Head of caudate nucleus (tissue), 42 donors: ENCODE results near the gene EBLN1.
"Not testable (repeated sequence)": the region's sequence is repeated elsewhere in the genome, so short reads cannot be mapped to it uniquely, and the experiment has no call there.

Experiments used
- DNase-seq, 42 donors: peaks; one replicate each; pipeline versions ENCODE4 v3.0.0 to v3.0.0-alpha.2; 2020 to 2021; ENCODE audit warnings: mixed read lengths in 7 of 42
- intact Hi-C: fragments of 100-400 bp; cut with DNase I; formaldehyde crosslinking; loops from one replicate; pipeline ENCODE4 v1.15.0; 2022

The EBLN1 gene

GRCh38 chr10:22230158-22230833 lies 12.5 kb upstream of the EBLN1 start:
- DNase-seq = peak in 21 of 42 donors; percentile 7 to 55 (median 30)

GRCh38 chr10:22229802-22230157 lies 12.0 kb upstream of the EBLN1 start:
- DNase-seq = peak in 4 of 42 donors; percentile 8 to 48 (median 27)
- intact Hi-C loops = loop anchor here (1.0 to 2.0 kb wide), 3 partner anchors 23 to 227 kb away; partner anchors contain the start of genes COMMD3 and DNAJC1

More at GRCh38 chr10:22230158-22230833, 12.5 kb upstream of the EBLN1 start:
- intact Hi-C loops = no loop called here

- intact Hi-C loops = loop anchor here (1.0 to 2.0 kb wide), 3 partner anchors 24 to 226 kb away; partner anchors contain the start of genes COMMD3 and DNAJC1
Observed at GRCh38 chr10:22228943-22229801, 11.4 kb upstream of the EBLN1 start.

GRCh38 chr10:22228167-22228938 lies 10.5 kb upstream of the EBLN1 start:
- intact Hi-C loops = loop anchor here (2.0 kb wide), 2 partner anchors 24 to 226 kb away; partner anchors contain the start of gene DNAJC1
- DNase-seq = no peak

More at GRCh38 chr10:22228943-22229801, 11.4 kb upstream of the EBLN1 start:
- peak; percentile 71 to 95 (median 88) for DNase-seq

GRCh38 chr10:22226599-22226998 lies 8.8 kb upstream of the EBLN1 start:
- intact Hi-C loops = no loop called here
- no peak for DNase-seq

- DNase-seq = no peak
- intact Hi-C loops = no loop called here
Observed at GRCh38 chr10:22222236-22223190, 4.7 kb upstream of the EBLN1 start.

GRCh38 chr10:22219308-22219707 lies 1.5 kb upstream of the EBLN1 start:
- intact Hi-C loops = no loop called here
- DNase-seq = no peak

- intact Hi-C loops = no loop called here
- DNase-seq = peak in 6 of 42 donors; percentile 8 to 50 (median 14)
Observed at GRCh38 chr10:22218448-22218847, 633 bp upstream of the EBLN1 start.

GRCh38 chr10:22217084-22217483 lies 731 bp downstream of the EBLN1 start:
- DNase-seq, intact Hi-C loops: not testable (repeated sequence)

GRCh38 chr10:22210267-22210666 lies 7.5 kb downstream of the EBLN1 start:
- no peak for DNase-seq
- intact Hi-C loops = no loop called here

- intact Hi-C loops = no loop called here
- no peak for DNase-seq
Observed at GRCh38 chr10:22193945-22194344, 23.9 kb downstream of the EBLN1 start.

GRCh38 chr10:22185586-22185985 lies 32.2 kb downstream of the EBLN1 start:
- intact Hi-C loops = no loop called here
- DNase-seq = no peak

- DNase-seq = no peak
- intact Hi-C loops = no loop called here
Observed at GRCh38 chr10:22183771-22184461, 33.9 kb downstream of the EBLN1 start.

- DNase-seq = no peak
- intact Hi-C loops = no loop called here
Observed at GRCh38 chr10:22180724-22181123, 37.1 kb downstream of the EBLN1 start.

- no peak for DNase-seq
- intact Hi-C loops = no loop called here
Observed at GRCh38 chr10:22174442-22174841, 43.4 kb downstream of the EBLN1 start.

GRCh38 chr10:22171131-22171530 lies 46.7 kb downstream of the EBLN1 start:
- DNase-seq = no peak
- intact Hi-C loops = no loop called here

GRCh38 chr10:22170582-22170981 lies 47.2 kb downstream of the EBLN1 start:
- no peak for DNase-seq
- intact Hi-C loops = no loop called here

- DNase-seq = no peak
- intact Hi-C loops = no loop called here
Observed at GRCh38 chr10:22159979-22160378, 57.8 kb downstream of the EBLN1 start.
